DOHH2 (cell line): ENCODE measurements around the gene ASGR2.

Experiments used
- H3F3A ChIP-seq: fragments of 200-600 bp; sonication (generic), shearing (Covaris generic); 2 replicates; pipeline ENCODE4 v1.6.0; 2016; ENCODE audit warnings: antibody characterized with exemption, mild to moderate bottlenecking; ENCODE audit not compliant: control insufficient read depth, insufficient read depth
- H3K27ac ChIP-seq: fragments of 200-600 bp; sonication (generic); 2 replicates; pipeline ENCODE4 v1.5.1; 2014; ENCODE audit warnings: low read depth, mild to moderate bottlenecking, low read length, moderate library complexity
- H3K27me3 ChIP-seq: fragments of 200-600 bp; sonication (generic); 2 replicates; pipeline ENCODE4 v1.6.1; 2014; ENCODE audit warnings: mild to moderate bottlenecking, low read length, mixed read lengths; ENCODE audit not compliant: control insufficient read depth
- H3K36me3 ChIP-seq: fragments of 200-600 bp; sonication (generic); 2 replicates; pipeline ENCODE4 v1.6.1; 2014; ENCODE audit warnings: mild to moderate bottlenecking, low read length, moderate library complexity, mixed read lengths; ENCODE audit not compliant: control insufficient read depth
- H3K4me1 ChIP-seq: fragments of 200-600 bp; sonication (generic); 2 replicates; pipeline ENCODE4 v1.6.1; 2014; ENCODE audit warnings: mild to moderate bottlenecking, low read length, mixed read lengths; ENCODE audit not compliant: control insufficient read depth
- H3K4me2 ChIP-seq: fragments of 200-600 bp; sonication (generic); 2 replicates; pipeline ENCODE4 v1.6.0; 2014; ENCODE audit warnings: mild to moderate bottlenecking, low read length, moderate library complexity
- H3K4me3 ChIP-seq: fragments of 200-600 bp; sonication (generic); 2 replicates; pipeline ENCODE4 v1.5.1; 2014; ENCODE audit warnings: mild to moderate bottlenecking, low read length, mixed read lengths
- H3K79me2 ChIP-seq: fragments of 200-600 bp; sonication (generic); 2 replicates; pipeline ENCODE4 v1.6.1; 2014; ENCODE audit warnings: mild to moderate bottlenecking, low read length, mixed read lengths; ENCODE audit not compliant: control insufficient read depth
- H3K9me2 ChIP-seq: fragments of 200-600 bp; sonication (generic); replicated peaks from 2 replicates; pipeline ENCODE4 v1.6.1; 2014; ENCODE audit warnings: mild to moderate bottlenecking, low read length, mixed read lengths; ENCODE audit not compliant: control insufficient read depth
- H3K9me3 ChIP-seq: fragments of 200-600 bp; sonication (generic); 2 replicates; pipeline ENCODE4 v1.6.1; 2014; ENCODE audit warnings: antibody characterized with exemption, low read length, mixed read lengths; ENCODE audit not compliant: control insufficient read depth, insufficient read depth
- H4K20me1 ChIP-seq: fragments of 200-600 bp; sonication (generic); 2 replicates; pipeline ENCODE4 v1.6.0; 2014; ENCODE audit warnings: low read depth, mild to moderate bottlenecking, antibody characterized with exemption, low read length, moderate library complexity; ENCODE audit not compliant: control insufficient read depth, insufficient read depth
- EZH2phosphoT487 ChIP-seq: fragments of 200-600 bp; sonication (generic); IDR thresholded peaks from 2 replicates; pipeline ENCODE4 v1.6.1; 2017; ENCODE audit warnings: borderline replicate concordance, mild to moderate bottlenecking, antibody characterized with exemption, low read length, moderate library complexity, mixed read lengths
- TF ChIP-seq, protein P1 (sequence below): fragments of 200-600 bp; sonication (generic); IDR thresholded peaks from one replicate; pipeline ENCODE4 v1.5.1; 2014; ENCODE audit warnings: antibody characterized with exemption, mild to moderate bottlenecking, low read depth, low read length; ENCODE audit not compliant: poor library complexity, severe bottlenecking

Gene ASGR2

DNA sequence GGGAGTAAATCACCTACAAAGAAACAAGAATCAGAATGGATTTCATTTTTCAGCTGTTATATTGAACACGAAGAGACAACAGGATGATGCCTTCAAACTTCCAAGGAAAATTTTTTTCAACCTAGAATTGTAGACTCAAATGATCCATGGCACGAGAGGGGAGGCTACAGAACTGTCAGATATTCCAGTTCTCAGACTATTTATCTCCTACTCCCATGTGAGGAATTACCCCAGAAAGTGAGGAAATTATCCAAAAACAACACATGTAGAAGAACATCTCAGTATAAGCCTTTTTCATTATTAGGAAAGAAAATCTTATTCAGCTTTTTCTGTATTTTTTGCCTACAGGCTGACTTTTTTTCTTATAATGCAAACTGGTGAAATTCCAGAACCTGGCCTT is 5.5 kb upstream of the ASGR2 start:
- no peaks in the 10 kb centered on the region for H3K36me3 ChIP-seq
- H3K4me3 ChIP-seq: no peak overlapping the region
- no peaks in the 10 kb centered on the region for H3K4me1 ChIP-seq
- peaks cover 3% of the 10 kb centered on the region; the same call in 1 of the 2 replicates for H3K27me3 ChIP-seq
- H3F3A ChIP-seq: no peaks in the 10 kb centered on the region
- H3K27ac ChIP-seq: no peak overlapping the region
- no peaks in the 10 kb centered on the region for H3K9me3 ChIP-seq
- no peaks in the 10 kb centered on the region for H3K79me2 ChIP-seq
- no peaks in the 10 kb centered on the region for H3K9me2 ChIP-seq
- no peak overlapping the region for H3K4me2 ChIP-seq
- no peaks in the 10 kb centered on the region for H4K20me1 ChIP-seq
- TF ChIP-seq, protein P1, sequence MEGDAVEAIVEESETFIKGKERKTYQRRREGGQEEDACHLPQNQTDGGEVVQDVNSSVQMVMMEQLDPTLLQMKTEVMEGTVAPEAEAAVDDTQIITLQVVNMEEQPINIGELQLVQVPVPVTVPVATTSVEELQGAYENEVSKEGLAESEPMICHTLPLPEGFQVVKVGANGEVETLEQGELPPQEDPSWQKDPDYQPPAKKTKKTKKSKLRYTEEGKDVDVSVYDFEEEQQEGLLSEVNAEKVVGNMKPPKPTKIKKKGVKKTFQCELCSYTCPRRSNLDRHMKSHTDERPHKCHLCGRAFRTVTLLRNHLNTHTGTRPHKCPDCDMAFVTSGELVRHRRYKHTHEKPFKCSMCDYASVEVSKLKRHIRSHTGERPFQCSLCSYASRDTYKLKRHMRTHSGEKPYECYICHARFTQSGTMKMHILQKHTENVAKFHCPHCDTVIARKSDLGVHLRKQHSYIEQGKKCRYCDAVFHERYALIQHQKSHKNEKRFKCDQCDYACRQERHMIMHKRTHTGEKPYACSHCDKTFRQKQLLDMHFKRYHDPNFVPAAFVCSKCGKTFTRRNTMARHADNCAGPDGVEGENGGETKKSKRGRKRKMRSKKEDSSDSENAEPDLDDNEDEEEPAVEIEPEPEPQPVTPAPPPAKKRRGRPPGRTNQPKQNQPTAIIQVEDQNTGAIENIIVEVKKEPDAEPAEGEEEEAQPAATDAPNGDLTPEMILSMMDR: no peak
- no peak for TF ChIP-seq EZH2phosphoT487

DNA sequence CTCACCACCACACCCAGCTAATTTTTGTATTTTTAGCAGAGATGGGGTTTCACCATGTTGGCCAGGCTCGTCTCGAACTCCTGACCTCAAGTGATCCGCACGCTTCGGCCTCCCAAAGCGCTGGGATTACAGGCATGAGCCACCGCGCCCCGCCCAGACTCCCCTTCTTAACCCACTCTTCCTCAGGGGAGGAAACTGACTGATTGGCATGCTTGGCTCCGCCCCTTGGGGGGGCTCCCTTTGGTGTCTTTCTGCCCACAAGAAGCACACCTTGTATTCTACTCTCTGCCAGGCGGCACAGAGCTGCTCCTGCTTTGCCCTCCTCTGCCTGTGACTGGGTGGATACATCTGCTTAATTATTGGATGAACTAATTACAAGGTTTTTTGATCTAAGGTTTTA is 4.7 kb upstream of the ASGR2 start:
- no peaks in the 10 kb centered on the region for H3K79me2 ChIP-seq
- no peaks in the 10 kb centered on the region for H3K9me3 ChIP-seq
- no peak overlapping the region for H3K4me3 ChIP-seq
- H3F3A ChIP-seq: no peaks in the 10 kb centered on the region
- H3K36me3 ChIP-seq: no peaks in the 10 kb centered on the region
- no peak overlapping the region for H3K4me2 ChIP-seq
- no peaks in the 10 kb centered on the region for H3K4me1 ChIP-seq
- H3K9me2 ChIP-seq: no peaks in the 10 kb centered on the region
- no peak for TF ChIP-seq EZH2phosphoT487
- TF ChIP-seq, protein P1: no peak
- H4K20me1 ChIP-seq: no peaks in the 10 kb centered on the region
- peaks cover 3% of the 10 kb centered on the region; the same call in 1 of the 2 replicates for H3K27me3 ChIP-seq
- no peak overlapping the region for H3K27ac ChIP-seq

DNA sequence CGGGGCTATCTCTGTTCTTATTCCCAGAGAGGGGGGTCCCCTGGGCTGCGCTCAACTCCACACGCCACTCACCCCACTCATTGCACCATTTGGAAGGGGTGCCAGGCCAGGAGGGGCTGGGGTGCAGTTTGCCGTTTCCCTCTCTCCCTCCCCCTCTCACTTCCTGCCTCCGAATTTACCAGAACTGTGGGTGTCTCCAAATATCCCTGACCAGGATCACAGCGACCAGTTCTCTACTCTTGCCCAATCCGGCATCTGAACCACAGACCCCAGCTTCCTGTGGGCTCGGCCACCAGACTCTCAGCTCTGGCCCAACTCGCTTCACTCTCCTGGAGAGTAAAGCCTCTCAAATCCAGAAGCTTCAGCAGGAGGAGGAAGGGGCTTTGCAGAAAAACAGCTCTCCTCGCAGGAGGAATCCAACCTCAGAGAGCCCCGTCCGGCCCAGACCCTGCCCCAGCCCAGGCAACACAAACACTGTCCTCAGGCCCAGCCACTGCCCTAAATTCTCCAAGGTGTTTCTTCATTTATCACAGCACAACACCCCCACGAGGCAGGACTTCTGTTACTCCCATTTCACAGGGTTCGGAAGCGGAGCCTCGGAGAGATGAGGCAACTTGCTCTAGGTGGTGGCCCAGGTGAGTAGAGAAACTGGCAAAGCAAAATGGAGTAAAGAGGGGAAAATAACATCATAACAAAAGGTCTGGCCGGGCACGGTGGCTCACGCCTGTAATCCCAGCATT is 423 bp upstream of the ASGR2 start:
- no peaks in the 10 kb centered on the region for H4K20me1 ChIP-seq
- H3K9me2 ChIP-seq: no peaks in the 10 kb centered on the region
- H3K4me3 ChIP-seq: no peak overlapping the region
- no peaks in the 10 kb centered on the region for H3K9me3 ChIP-seq
- no peak overlapping the region for H3K27ac ChIP-seq
- no peaks in the 10 kb centered on the region for H3K27me3 ChIP-seq
- no peaks in the 10 kb centered on the region for H3K36me3 ChIP-seq
- H3K4me2 ChIP-seq: no peak overlapping the region
- TF ChIP-seq EZH2phosphoT487: no peak
- TF ChIP-seq, protein P1: no peak
- H3K79me2 ChIP-seq: no peaks in the 10 kb centered on the region
- H3F3A ChIP-seq: no peaks in the 10 kb centered on the region
- no peaks in the 10 kb centered on the region for H3K4me1 ChIP-seq
